Panc1 (cell line): ENCODE data around the gene GLIS1.

Experiments used
- POLR2AphosphoS5 ChIP-seq: IDR thresholded peaks from 2 replicates; pipeline ENCODE4 v1.6.1; 2012; ENCODE audit warnings: mild to moderate bottlenecking, low read depth, low read length, moderate library complexity
- REST ChIP-seq, 2 experiments: IDR thresholded peaks; 2 replicates each; pipeline ENCODE4 v1.6.1; 2011 to 2012; ENCODE audit warnings: low read depth in 2 of 2, control low read depth in 1 of 2, low read length in 1 of 2, mild to moderate bottlenecking in 1 of 2, moderate library complexity in 1 of 2; ENCODE audit not compliant: insufficient read depth in 1 of 2
- SIN3A ChIP-seq: IDR thresholded peaks from 2 replicates; pipeline ENCODE4 v1.6.1; 2012; ENCODE audit warnings: low read depth, mild to moderate bottlenecking, low read length, moderate library complexity, borderline replicate concordance; ENCODE audit not compliant: insufficient read depth
- TCF7L2 ChIP-seq: IDR thresholded peaks from 2 replicates; pipeline ENCODE4 v1.6.1; 2011; ENCODE audit warnings: mild to moderate bottlenecking, low read depth, low read length, inconsistent platforms
- TF ChIP-seq, protein P1 (sequence below): fragments of 450-650 bp; IDR thresholded peaks from 2 replicates; pipeline ENCODE4 v1.5.1; 2017; ENCODE audit warnings: mild to moderate bottlenecking

DNA sequence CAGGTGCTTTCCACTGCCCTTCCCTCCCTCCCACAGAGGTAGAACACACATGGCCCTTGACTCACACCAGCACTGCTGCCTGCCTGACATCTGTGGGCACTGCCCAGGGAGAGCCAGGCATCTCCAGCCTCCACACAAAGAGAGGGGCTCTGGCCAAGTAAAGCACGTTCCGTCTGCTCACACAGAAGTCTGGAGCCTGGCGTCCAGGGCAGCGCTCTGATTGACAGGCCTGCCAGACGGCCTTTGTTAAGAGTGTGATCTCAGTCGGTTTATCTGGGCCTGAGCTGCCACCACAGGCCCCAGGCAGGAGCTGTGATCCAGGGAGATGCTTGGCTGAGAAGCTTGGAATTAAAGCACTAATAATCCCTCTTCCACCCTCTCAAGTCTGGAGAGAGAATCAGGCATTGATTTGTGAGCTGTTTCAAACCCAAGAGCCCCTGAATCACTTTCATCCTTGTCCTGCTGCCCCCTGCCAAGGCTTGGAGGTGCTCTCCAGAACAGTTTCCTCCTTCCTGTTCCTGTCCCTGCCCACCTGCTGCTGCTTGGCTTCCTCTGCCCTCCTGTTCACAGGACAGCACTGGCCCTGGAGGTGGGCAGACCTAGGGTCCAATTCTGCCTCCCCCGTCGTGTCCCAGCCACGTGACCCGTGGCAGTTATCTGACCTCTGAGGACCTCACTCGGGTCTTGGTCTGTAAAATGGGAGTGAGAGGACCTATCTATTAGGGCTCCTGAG, 276.0 kb downstream of the GLIS1 start:
- TF ChIP-seq SIN3A = no peak
- TF ChIP-seq POLR2AphosphoS5 = no peak
- TF ChIP-seq, protein P1, sequence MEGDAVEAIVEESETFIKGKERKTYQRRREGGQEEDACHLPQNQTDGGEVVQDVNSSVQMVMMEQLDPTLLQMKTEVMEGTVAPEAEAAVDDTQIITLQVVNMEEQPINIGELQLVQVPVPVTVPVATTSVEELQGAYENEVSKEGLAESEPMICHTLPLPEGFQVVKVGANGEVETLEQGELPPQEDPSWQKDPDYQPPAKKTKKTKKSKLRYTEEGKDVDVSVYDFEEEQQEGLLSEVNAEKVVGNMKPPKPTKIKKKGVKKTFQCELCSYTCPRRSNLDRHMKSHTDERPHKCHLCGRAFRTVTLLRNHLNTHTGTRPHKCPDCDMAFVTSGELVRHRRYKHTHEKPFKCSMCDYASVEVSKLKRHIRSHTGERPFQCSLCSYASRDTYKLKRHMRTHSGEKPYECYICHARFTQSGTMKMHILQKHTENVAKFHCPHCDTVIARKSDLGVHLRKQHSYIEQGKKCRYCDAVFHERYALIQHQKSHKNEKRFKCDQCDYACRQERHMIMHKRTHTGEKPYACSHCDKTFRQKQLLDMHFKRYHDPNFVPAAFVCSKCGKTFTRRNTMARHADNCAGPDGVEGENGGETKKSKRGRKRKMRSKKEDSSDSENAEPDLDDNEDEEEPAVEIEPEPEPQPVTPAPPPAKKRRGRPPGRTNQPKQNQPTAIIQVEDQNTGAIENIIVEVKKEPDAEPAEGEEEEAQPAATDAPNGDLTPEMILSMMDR = no peak
- no peak for TF ChIP-seq REST (IDR thresholded peaks at IDR 0.05; ENCODE audit: insufficient read depth in 1 of 2, low read depth in 2 of 2, low read length in 1 of 2)
- TF ChIP-seq TCF7L2 = no peak
